NCI-H2081 treated with DMSO at 0.1 percent for 48 hours (cell line): ENCODE measurements around the gene FBXO47.

Experiments
- DNase-seq: peaks from one replicate; lab custom pipeline; 2025; lab: John Stamatoyannopoulos, UW

The FBXO47 gene

DNA sequence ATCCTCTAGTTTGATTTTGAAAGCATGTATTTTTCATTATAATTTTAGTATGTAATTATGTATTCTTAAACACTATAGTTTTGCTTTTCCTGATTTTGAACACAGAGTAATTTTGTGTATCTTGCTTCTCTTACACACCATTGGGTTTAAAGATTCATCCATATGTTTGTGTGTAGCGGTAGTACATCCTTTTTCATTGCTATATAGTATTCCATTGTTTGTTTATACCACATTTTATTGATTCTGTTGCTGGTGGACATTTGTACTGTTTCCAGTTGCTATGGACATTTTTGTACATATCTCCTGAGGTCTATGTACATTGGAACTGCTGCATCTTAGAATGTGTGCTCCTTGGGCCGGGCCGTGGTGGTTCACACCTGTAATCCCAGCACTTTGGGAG, 62.3 kb downstream of the FBXO47 start:
- DNase-seq = no peak

GRCh38 chr17:38903404-38903803, 63.8 kb downstream of the FBXO47 start:
- no peak for DNase-seq

DNA sequence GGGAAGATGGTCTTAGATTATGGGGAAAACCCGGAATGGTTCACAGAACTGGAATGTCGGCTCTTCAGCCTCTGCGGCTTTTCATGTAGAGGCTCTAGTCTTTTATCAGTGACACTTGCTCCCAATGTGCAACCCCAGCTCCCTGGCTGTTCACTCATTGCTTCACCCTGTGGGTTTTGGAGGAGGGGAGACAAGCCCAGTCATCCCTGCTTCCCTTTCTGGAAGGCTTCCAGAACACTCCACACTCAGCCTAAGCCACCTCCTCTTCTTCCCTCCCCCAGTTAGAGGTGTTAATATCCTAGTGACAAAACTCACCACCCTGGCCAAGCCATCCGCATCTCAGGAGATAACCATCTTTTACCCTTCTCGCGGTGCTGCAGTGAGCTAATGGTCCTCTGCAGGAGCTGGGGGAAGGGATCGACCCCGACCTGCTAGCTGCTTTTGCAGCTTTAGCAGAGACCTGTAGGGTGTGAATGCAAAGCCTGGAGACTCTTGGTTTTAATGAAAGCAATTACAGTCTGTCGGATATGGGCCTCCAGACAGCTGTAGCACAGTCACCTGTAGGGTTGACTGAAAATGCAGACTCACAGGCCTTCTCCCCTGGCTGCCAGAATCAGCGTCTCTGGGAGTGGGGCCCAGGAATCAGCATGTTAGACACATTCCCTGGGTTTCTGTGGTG, 66.1 kb downstream of the FBXO47 start:
- DNase-seq = no peak

DNA sequence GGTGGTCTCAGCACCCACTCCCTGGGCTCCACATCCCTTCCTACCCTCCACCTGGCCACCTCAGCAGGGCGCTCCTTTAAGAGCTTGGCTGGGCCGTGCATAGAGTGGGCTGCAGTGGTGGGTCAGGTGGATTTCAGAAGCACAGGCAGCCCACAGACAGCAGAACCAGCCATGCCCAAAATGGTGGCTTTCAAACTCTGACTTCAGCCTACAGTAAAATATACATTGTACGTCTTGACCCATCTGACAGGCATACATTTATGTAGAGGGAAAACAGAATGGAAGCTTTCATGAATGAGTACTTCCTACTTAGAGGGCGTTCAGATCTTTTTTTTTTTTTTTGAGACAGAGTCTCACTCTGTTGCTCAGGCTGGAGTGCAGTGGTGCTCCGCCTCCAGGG, 67.8 kb downstream of the FBXO47 start:
- no peak for DNase-seq

GRCh38 chr17:38898812-38899348, 68.3 kb downstream of the FBXO47 start:
- no peak for DNase-seq

DNA sequence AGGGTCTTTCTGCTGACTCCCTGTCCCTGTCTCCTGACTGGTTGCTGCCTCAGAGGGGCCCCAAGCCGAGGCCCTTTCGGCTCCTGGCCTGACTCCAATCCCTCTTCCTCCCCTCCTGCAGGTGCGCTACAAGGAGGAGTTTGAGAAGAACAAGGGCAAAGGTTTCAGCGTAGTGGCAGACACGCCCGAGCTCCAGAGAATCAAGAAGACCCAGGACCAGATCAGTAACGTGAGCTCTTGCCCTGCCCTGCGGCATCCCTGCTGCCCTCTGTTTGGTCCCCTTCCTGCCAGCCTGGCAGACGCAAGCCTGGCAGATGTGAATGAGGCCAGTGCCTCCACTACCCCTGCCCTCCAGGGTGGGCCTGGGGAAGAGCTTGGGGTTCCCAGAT, 68.9 kb downstream of the FBXO47 start:
- DNase-seq = no peak

- no peak for DNase-seq
These were observed 69.4 kb downstream of the FBXO47 start for GRCh38 chr17:38897671-38898290.

DNA sequence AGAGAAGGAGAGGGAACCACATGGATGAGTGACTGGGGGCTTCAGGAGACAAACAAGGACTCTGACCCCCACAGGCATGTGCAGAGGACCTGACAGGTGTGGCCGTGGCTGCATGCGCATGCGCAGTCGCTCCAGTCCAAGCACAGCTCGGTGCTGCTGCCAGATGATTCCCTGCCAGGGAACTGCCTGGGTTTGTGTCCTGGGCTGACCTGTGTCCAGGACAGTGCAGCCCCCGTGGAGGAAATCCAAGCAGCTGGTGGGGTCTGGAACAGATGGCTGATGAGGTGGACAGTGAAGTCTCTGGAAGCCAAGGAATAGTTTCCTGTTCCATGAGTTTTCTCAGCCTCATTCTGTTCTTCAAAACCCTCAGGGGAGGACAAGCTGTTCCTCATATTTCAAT, 70.0 kb downstream of the FBXO47 start:
- DNase-seq = no peak

GRCh38 chr17:38896346-38896954, 70.8 kb downstream of the FBXO47 start:
- DNase-seq = no peak

GRCh38 chr17:38894276-38894675, 72.9 kb downstream of the FBXO47 start:
- DNase-seq = no peak

- no peak for DNase-seq
These were observed 73.6 kb downstream of the FBXO47 start for GRCh38 chr17:38893607-38894006.

DNA sequence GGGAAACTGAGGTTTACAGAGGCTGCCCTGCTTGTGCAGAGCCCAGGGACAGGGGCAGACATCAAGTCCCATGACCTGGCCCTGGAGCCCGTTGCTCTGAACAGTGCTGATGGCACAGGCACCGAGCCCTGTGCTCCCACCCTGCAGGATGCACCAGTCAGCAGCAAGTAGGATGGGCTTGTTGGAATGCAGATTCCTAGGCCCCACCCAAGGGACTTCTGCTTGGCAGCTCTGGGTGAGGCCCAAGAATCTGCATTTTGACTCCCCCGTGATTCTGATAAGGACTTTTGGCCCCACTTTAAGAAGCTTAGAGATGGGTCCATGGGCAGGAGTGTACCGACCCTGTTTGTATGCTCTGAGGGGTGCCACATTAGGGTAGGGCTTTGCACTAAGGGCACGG, 74.1 kb downstream of the FBXO47 start:
- DNase-seq = no peak

DNA sequence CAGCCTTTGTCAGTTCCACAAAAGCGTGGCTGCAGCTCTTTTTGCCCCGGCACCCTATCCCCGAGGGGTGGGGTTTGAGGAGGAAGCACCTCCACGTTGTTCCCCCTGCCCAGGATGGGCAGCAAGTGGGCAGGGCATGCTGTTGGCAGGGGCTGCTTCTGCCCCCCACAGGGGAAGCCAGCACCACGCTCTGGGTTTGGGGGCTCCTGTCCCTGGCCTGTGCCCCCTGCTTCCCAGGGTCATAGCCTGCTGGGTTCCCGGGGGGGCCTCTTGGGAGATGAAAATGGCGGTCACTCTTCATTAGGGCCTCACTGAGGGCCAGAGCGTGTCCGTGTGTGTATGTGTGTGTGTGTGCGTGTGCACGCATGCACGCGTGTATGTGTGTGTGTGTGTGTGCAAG, 74.6 kb downstream of the FBXO47 start:
- DNase-seq = no peak

- DNase-seq = no peak
These were observed 75.1 kb downstream of the FBXO47 start for GRCh38 chr17:38892083-38892482.

- DNase-seq = no peak
These were observed 75.8 kb downstream of the FBXO47 start for GRCh38 chr17:38891441-38891840.

- no peak for DNase-seq
These were observed 76.8 kb downstream of the FBXO47 start for GRCh38 chr17:38890410-38890746.

DNA sequence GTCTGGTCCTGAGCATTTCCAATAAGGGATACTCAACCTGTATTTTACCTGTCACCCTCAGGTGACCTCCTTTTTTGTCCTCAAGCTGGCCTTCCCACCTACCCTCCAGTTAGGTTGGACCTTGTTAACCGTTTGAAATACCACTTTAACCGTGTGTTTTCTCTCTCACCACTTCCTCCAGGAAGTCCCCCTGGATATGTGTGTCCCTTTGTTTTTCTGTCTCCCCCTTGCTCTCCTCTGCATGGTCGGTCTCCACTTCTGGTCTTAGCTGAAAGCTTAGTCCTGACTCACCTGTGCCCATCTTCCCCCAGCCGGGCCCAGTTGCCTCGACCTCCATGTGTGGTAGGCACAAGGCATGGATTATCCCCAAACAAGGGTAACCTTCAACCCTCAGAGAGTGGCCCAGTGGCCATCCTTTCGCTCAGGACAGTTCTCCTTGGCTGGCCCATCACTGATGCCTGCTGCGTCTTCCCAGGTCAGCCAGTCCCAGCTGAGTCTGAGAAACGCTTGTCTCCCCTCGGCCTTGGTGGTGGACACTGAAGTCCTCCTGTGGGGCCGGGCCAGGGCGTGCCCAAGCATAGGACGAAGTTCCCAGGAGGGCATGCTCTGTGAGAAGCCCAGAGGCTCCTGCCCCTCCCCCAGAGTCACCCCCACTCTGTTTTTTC, 77.3 kb downstream of the FBXO47 start:
- no peak for DNase-seq

GRCh38 chr17:38888842-38889241, 78.4 kb downstream of the FBXO47 start:
- no peak for DNase-seq

- no peak for DNase-seq
These were observed 80.6 kb downstream of the FBXO47 start for GRCh38 chr17:38886643-38887010.
